ENCODE data around the gene GALR1.
"Not testable (repeated sequence)": the region's sequence is repeated elsewhere in the genome, so short reads cannot be mapped to it uniquely, and the experiment has no call there.

GALR1 gene

DNA sequence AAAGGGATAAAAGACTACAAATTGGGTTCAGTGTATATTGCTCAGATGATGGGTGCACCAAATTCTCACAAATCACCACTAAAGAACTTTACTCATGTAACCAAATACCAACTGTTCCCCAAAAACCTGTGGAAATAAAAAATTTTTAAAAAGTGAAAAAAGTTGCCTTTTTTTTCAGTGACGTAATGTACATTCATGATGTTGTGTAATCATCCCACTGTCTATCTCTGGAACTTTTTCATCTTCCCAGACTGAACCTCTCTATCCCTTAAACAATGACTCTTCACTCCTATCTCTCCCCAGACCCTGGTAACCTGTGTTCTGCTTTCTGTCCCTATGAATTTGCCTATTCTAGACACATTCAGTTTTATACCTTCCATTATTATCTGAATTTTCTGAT, 19.0 kb upstream of the GALR1 start:
- Mint-ChIP-seq H3K27ac (no peak overlapping the region), H3K36me3 (ENCODE audit: low read depth) (no peaks in the 10 kb centered on the region), H3K4me3 (no peak overlapping the region), H3K9me3 (peaks cover 3% of the 10 kb centered on the region), H3K27me3 (ENCODE audit: low read depth) (peaks cover 4% of the 10 kb centered on the region), H3K4me1 (peaks cover 6% of the 10 kb centered on the region)
- TF ChIP-seq, protein P1, sequence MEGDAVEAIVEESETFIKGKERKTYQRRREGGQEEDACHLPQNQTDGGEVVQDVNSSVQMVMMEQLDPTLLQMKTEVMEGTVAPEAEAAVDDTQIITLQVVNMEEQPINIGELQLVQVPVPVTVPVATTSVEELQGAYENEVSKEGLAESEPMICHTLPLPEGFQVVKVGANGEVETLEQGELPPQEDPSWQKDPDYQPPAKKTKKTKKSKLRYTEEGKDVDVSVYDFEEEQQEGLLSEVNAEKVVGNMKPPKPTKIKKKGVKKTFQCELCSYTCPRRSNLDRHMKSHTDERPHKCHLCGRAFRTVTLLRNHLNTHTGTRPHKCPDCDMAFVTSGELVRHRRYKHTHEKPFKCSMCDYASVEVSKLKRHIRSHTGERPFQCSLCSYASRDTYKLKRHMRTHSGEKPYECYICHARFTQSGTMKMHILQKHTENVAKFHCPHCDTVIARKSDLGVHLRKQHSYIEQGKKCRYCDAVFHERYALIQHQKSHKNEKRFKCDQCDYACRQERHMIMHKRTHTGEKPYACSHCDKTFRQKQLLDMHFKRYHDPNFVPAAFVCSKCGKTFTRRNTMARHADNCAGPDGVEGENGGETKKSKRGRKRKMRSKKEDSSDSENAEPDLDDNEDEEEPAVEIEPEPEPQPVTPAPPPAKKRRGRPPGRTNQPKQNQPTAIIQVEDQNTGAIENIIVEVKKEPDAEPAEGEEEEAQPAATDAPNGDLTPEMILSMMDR (IDR thresholded peaks at IDR 0.05; ENCODE audit: unreplicated experiment in 3 of 3) = no peak

DNA sequence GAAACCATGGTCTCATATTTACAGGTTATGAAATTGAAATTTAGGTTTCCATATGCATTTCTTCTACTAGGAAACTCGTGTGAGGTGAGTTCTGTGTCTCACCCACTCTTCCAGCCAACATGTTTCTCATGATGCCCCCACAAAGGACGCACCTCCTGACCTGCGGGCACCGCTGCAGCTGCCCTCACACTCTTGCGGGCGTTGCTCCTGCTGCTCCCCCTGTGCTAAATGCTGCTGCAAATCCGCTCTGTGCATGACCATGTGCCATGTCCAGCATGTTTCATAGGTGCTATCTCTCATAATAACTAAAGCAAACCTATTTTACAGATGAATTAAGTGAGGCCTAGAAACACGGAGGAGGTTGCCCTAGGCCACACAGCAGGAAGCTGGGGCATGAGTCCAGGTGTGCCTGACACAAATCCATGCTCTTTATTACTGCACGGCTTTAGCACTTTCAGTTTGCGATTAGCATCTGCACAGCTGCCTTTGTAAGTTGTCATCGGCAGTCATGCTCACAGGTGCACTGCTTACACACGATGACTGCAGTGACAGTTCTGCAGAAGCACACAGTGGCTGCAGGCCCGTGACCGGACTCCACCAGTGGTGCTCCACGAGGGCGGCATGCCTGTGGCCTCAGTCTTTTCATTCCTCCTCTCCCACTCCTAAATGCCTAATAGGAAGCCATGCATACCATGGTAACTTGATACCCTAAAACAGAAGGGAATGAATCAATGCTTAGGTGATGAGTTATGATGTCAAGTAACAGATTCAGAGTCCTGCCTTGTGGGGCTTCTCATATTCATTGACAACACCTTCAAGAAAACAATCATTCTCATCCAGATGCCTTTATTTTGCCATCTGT, 14.9 kb upstream of the GALR1 start:
- no peak overlapping the region for H3K4me3 Mint-ChIP-seq
- H3K27ac Mint-ChIP-seq = no peak overlapping the region
- peaks cover 4% of the 10 kb centered on the region for H3K36me3 Mint-ChIP-seq (ENCODE audit: low read depth)
- TF ChIP-seq, protein P1 (IDR thresholded peaks at IDR 0.05; ENCODE audit: unreplicated experiment in 3 of 3) = no peak
- no peaks in the 10 kb centered on the region for H3K4me1 Mint-ChIP-seq
- H3K9me3 Mint-ChIP-seq = peaks cover 26% of the 10 kb centered on the region
- H3K27me3 Mint-ChIP-seq (ENCODE audit: low read depth) = peaks cover 10% of the 10 kb centered on the region

DNA sequence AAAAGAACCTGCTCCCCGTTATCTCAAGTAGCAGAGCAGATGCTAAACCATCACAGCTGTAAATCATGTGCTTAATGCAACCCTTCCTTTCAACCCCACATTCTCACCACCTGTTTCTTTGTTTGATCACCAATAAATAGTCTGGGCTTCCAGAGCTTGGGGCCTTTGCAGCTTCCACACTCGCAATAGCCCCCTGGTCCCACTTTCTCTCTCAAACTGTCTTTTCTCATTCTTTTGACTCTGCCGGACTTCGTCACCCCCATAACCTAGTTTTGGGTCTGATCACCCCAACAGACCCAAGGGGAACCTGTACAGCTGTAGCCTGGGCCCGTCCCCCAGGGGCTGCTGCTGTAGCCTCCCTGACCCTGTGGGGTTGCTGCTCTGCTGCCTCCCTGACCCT, 10.4 kb upstream of the GALR1 start:
- not testable (repeated sequence) for H3K36me3 Mint-ChIP-seq (ENCODE audit: low read depth); H3K27ac Mint-ChIP-seq; H3K4me1 Mint-ChIP-seq; H3K4me3 Mint-ChIP-seq
- Mint-ChIP-seq H3K27me3 (ENCODE audit: low read depth) (peaks cover 18% of the 10 kb centered on the region), H3K9me3 (peaks cover 44% of the 10 kb centered on the region)

DNA sequence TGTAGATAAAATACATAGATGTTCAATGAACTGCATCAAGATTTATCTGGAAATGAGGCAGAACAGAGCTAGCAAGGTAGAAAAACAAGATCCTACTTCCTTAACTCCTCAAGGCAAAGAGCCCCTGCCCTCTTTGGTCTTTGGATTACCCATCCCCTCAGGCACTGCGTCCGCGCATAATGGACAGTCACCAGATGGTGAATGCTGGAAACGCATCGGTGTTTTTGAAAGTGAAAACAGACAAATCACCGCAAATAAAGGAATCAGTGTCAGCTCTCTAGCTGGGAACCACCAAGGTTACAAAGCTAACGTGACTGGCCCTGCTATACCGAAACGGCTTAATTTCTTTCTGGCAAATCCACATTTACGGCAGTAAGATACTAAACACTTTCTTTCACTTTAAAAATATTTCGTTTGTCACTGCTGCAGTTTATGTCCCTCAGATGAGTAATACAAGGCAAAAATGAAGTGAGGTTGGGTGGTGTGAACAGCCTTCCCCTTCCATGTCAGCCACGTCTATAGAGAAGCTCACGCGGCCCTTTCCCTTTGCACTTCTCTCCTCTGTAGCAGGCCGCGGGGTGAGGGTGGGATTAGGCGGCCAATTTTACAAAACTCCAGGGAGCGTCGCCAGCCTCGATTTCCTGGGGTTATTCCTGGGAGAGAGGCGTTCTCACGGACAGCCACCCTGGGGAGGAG, 627 bp upstream of the GALR1 start:
- Mint-ChIP-seq H3K36me3 (ENCODE audit: low read depth) (no peaks in the 10 kb centered on the region), H3K27me3 (ENCODE audit: low read depth) (peaks cover 98% of the 10 kb centered on the region), H3K27ac (no peak overlapping the region), H3K4me3 (peak overlapping the region; percentile 66 to 81 (median 72)), H3K4me1 (peaks cover 14% of the 10 kb centered on the region), H3K9me3 (peaks cover 35% of the 10 kb centered on the region)
- TF ChIP-seq, protein P1 (IDR thresholded peaks at IDR 0.05; ENCODE audit: unreplicated experiment in 3 of 3) = no peak

DNA sequence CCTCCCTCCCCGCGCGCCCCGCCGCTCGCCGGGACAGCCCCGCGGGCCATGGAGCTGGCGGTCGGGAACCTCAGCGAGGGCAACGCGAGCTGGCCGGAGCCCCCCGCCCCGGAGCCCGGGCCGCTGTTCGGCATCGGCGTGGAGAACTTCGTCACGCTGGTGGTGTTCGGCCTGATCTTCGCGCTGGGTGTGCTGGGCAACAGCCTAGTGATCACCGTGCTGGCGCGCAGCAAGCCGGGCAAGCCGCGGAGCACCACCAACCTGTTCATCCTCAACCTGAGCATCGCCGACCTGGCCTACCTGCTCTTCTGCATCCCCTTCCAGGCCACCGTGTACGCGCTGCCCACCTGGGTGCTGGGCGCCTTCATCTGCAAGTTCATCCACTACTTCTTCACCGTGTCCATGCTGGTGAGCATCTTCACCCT, 865 bp downstream of the GALR1 start:
- H3K9me3 Mint-ChIP-seq = peaks cover 37% of the 10 kb centered on the region
- H3K36me3 Mint-ChIP-seq (ENCODE audit: low read depth) = no peaks in the 10 kb centered on the region
- peaks cover 14% of the 10 kb centered on the region for H3K4me1 Mint-ChIP-seq
- H3K27me3 Mint-ChIP-seq (ENCODE audit: low read depth) = peaks cover 99% of the 10 kb centered on the region
- H3K4me3 Mint-ChIP-seq = peak overlapping the region; percentile 75 to 91 (median 82)
- TF ChIP-seq, protein P1 (IDR thresholded peaks at IDR 0.05; ENCODE audit: unreplicated experiment in 3 of 3) = no peak
- H3K27ac Mint-ChIP-seq = no peak overlapping the region

DNA sequence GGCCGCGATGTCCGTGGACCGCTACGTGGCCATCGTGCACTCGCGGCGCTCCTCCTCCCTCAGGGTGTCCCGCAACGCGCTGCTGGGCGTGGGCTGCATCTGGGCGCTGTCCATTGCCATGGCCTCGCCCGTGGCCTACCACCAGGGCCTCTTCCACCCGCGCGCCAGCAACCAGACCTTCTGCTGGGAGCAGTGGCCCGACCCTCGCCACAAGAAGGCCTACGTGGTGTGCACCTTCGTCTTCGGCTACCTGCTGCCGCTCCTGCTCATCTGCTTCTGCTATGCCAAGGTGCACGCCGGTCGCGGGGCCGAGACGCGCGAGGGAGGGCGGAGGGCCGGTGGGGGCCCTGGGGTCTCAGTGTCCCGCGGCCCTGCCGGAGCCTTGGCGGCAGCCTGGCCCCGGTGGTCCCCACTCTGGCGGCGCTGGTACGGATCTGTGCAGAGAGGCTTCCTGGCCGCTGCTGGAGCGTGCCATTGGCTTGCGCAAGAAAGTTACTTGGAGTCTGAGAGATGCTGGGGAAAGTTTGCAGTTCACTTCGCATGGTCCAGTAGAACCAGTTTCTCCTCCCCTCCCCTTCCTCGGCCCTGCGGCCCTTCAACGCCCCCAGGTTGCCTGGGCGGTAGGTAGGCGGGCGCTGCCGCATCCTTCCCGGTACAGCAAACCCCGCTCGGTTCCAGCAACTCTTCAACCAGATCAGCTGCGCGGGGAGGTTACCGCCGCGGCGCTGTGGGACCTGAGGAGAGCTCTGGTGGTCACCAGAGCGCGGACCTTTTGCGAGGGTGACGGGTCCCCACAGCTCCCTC, 1.5 kb downstream of the GALR1 start:
- TF ChIP-seq, protein P1 (IDR thresholded peaks at IDR 0.05; ENCODE audit: unreplicated experiment in 3 of 3) = no peak
- Mint-ChIP-seq H3K36me3 (ENCODE audit: low read depth) (no peaks in the 10 kb centered on the region), H3K4me1 (peaks cover 14% of the 10 kb centered on the region), H3K9me3 (peaks cover 33% of the 10 kb centered on the region), H3K4me3 (peak overlapping the region; percentile 75 to 91 (median 82)), H3K27ac (no peak overlapping the region), H3K27me3 (ENCODE audit: low read depth) (peaks cover 99% of the 10 kb centered on the region)

All from nephron (organoid).